Measurements from ENCODE around the gene TCEA2. TPM values are rescaled to one million over a fixed set of nuclear protein-coding genes. Genes with fewer than 3 reads are reported as not detected.

TCEA2 gene
- total and polyA plus RNA-seq, 11 donors, result 19.2 to 52.1 (median 42.6) TPM

DNA sequence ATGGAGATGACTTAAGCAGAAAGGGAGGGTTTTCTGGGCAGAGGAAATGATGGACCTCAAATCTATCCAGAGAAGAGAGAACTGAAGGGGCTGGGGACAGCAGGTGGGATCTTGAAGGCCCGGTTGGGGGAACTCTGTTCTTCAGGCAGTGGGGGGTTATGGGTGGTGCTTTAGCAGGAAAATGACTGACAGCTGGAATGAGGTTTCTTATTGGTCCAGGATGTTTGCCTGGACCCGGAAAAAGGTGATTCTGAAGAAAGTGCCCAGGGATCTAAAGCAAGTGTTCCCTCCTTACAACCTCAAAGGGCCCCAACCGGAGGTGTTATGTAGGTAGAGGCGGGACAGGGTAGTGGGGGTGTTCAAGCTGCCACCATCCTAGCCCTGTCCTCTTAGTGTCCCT is 32.5 kb downstream of the TCEA2 start:
- Histone ChIP-seq H3K36me3 (peaks cover 0 to 5% (median 0%) of the 10 kb centered on the region in 9 donors), H3K27ac (no peak overlapping the region), H3K4me1 (no peaks in the 10 kb centered on the region), H3K4me3 (no peak overlapping the region), H3K9me3 (no peaks in the 10 kb centered on the region), H3K27me3 (peaks cover 0 to 15% (median 0%) of the 10 kb centered on the region in 9 donors)
- no peak for DNase-seq
- intact Hi-C loops (cut with DNase I), result no loop called here
- TF ChIP-seq, protein P1, sequence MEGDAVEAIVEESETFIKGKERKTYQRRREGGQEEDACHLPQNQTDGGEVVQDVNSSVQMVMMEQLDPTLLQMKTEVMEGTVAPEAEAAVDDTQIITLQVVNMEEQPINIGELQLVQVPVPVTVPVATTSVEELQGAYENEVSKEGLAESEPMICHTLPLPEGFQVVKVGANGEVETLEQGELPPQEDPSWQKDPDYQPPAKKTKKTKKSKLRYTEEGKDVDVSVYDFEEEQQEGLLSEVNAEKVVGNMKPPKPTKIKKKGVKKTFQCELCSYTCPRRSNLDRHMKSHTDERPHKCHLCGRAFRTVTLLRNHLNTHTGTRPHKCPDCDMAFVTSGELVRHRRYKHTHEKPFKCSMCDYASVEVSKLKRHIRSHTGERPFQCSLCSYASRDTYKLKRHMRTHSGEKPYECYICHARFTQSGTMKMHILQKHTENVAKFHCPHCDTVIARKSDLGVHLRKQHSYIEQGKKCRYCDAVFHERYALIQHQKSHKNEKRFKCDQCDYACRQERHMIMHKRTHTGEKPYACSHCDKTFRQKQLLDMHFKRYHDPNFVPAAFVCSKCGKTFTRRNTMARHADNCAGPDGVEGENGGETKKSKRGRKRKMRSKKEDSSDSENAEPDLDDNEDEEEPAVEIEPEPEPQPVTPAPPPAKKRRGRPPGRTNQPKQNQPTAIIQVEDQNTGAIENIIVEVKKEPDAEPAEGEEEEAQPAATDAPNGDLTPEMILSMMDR (IDR thresholded peaks at IDR 0.05), result no peak
- no peak for TF ChIP-seq POLR2A (IDR thresholded peaks at IDR 0.05)
- ATAC-seq, result no peak
- 81 to 89% (median 83%) methylated on average over 4 of the region's 4 CpGs for whole genome bisulfite sequencing, 4 donors

DNA sequence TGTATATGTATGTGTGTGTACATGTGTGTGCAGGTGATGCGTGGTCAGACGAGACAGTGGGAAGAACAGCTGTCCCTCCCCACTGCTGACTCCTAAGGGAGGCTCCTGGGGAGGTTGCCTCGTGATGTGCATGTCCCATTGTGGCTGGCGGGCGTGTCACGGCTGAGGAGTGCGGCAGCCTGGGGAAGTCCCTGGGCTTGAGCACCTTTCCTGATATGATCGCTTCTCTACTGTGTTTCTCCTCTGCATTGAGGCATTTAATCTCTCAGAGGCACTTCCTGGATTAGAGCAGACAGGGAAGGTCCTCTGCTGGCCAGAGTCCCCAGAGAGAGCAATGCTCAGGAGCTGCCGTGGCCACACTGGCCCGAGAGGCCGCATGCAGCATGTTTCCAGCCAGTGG is 32.9 kb downstream of the TCEA2 start:
- TF ChIP-seq, protein P1 (IDR thresholded peaks at IDR 0.05), result no peak
- TF ChIP-seq POLR2A (IDR thresholded peaks at IDR 0.05), result no peak
- WGBS, 4 donors, result 88 to 92% (median 88%) methylated on average over 10 to 11 of the region's 11 CpGs
- no peak for DNase-seq
- no peak overlapping the region for H3K27ac ChIP-seq
- H3K4me3 ChIP-seq, result no peak overlapping the region
- no peaks in the 10 kb centered on the region for H3K4me1 ChIP-seq
- ATAC-seq, result no peak
- intact Hi-C loops (cut with DNase I), result no loop called here
- no peaks in the 10 kb centered on the region for H3K9me3 ChIP-seq
- H3K27me3 ChIP-seq, result peaks cover 0 to 20% (median 4%) of the 10 kb centered on the region in 9 donors
- peaks cover 0 to 5% (median 0%) of the 10 kb centered on the region in 9 donors for H3K36me3 ChIP-seq

DNA sequence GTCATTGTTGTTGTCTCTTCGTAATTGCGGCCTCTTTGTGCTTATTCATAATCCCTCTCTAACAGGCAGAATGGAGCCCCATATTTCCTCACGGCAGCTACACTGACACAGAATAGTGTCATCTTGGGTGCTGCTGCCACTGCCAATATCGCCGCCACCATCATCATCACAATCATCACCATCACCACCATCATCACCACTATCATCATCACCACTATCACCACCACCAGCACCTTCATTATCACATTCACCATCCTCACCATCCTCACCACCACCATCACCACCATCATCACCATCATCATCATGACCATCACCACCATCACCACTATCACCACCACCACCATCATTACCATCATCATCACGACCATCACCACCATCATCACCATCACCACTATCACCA is 33.5 kb downstream of the TCEA2 start:
- intact Hi-C loops (cut with DNase I), result no loop called here
- ATAC-seq (no peak), DNase-seq (no peak)
- Histone ChIP-seq H3K27ac (no peak overlapping the region), H3K4me3 (no peak overlapping the region), H3K4me1 (no peaks in the 10 kb centered on the region), H3K9me3 (no peaks in the 10 kb centered on the region), H3K27me3 (peaks cover 0 to 26% (median 9%) of the 10 kb centered on the region in 9 donors), H3K36me3 (peaks cover 0 to 5% (median 0%) of the 10 kb centered on the region in 9 donors)
- TF ChIP-seq, protein P1 (IDR thresholded peaks at IDR 0.05), result no peak
- TF ChIP-seq POLR2A (IDR thresholded peaks at IDR 0.05), result no peak
- WGBS, 4 donors, result 72 to 94% (median 85%) methylated on average over 6 of the region's 6 CpGs

DNA sequence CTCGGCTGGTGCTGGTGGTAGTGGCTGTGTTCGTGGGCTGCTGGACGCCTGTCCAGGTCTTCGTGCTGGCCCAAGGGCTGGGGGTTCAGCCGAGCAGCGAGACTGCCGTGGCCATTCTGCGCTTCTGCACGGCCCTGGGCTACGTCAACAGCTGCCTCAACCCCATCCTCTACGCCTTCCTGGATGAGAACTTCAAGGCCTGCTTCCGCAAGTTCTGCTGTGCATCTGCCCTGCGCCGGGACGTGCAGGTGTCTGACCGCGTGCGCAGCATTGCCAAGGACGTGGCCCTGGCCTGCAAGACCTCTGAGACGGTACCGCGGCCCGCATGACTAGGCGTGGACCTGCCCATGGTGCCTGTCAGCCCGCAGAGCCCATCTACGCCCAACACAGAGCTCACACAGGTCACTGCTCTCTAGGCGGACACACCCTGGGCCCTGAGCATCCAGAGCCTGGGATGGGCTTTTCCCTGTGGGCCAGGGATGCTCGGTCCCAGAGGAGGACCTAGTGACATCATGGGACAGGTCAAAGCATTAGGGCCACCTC is 35.5 kb downstream of the TCEA2 start:
- Histone ChIP-seq H3K4me1 (peaks cover 0 to 14% (median 7%) of the 10 kb centered on the region in 12 donors), H3K4me3 (no peak overlapping the region), H3K36me3 (peaks cover 0 to 5% (median 0%) of the 10 kb centered on the region in 9 donors), H3K9me3 (no peaks in the 10 kb centered on the region), H3K27ac (no peak overlapping the region), H3K27me3 (peaks cover 13 to 46% (median 28%) of the 10 kb centered on the region in 9 donors)
- ATAC-seq (no peak), DNase-seq (no peak)
- intact Hi-C loops (cut with DNase I), result no loop called here
- TF ChIP-seq, protein P1 (IDR thresholded peaks at IDR 0.05), result no peak
- no peak for TF ChIP-seq POLR2A (IDR thresholded peaks at IDR 0.05)
- 86 to 100% (median 95%) methylated on average over 3 to 28 of the region's 28 CpGs for WGBS, 4 donors
